GM12878 (cell line): ENCODE measurements around the gene CPLX1. TPM values are rescaled to one million over a fixed set of nuclear protein-coding genes. Genes with fewer than 3 reads are reported as not detected.
"Not testable (repeated sequence)": the region's sequence is repeated elsewhere in the genome, so short reads cannot be mapped to it uniquely, and the experiment has no call there.

Experiments
- ATAC-seq: fragments of 200-7000 bp; cut with Tn5 transposase; 3 replicates; pipeline ENCODE4 v1.9.1; 2020; ENCODE audit warnings: mild to moderate bottlenecking, moderate library complexity
- BruUV-seq: library from RNA; stranded (reverse); fragments of 400-500 nt; replicated peaks from 2 replicates; lab custom pipeline; 2021; lab: Mats Ljungman, UMichigan
- CTCF ChIA-PET: fragments of 300-600 bp; sonication (Branson Sonifier 250); formaldehyde crosslinking; extraction: SDS; loops from one replicate; lab custom pipeline; 2021; ENCODE audit warnings: inconsistent platforms; lab: Yijun Ruan, JAX
- POLR2A ChIA-PET: fragments of 350-600 bp; formaldehyde crosslinking; extraction: SDS; loops from one replicate; lab custom pipeline; 2021; ENCODE audit warnings: inconsistent platforms; lab: Charles Lee
- RAD21 ChIA-PET: fragments of 300-600 bp; sonication (Branson Sonifier 250); formaldehyde crosslinking; loops from one replicate; lab custom pipeline; 2023; ENCODE audit warnings: antibody characterized with exemption; ENCODE audit not compliant: unreplicated experiment; lab: Charles Lee
- SMC1A ChIA-PET: fragments of 300-600 bp; sonication (Branson Sonifier 250); formaldehyde crosslinking; loops from one replicate; lab custom pipeline; 2023; ENCODE audit not compliant: unreplicated experiment, uncharacterized antibody; lab: Charles Lee
- DNase-seq: peaks from one replicate; pipeline ENCODE4 v3.0.0-alpha.2; 2011; ENCODE audit warnings: low read depth, low spot score
- FAIRE-seq: peaks from 3 replicates; lab custom pipeline; 2011; peaks lifted over from hg19 to GRCh38; lab: Jason Lieb, UNC
- H2AFZ ChIP-seq: 2 replicates; pipeline ENCODE4 v1.6.0; 2011; ENCODE audit warnings: low read depth, low read length, control low read depth; ENCODE audit not compliant: control insufficient read depth
- H3K27ac ChIP-seq: 2 replicates; pipeline ENCODE4 v1.5.1; 2011; ENCODE audit warnings: control low read depth; ENCODE audit not compliant: control insufficient read depth, insufficient read depth
- H3K27me3 ChIP-seq, 2 experiments: replicated peaks in 1 of 2; 2 replicates each; pipeline versions ENCODE4 v1.6.0 to v1.6.1; 2011; ENCODE audit warnings: low read length in 1 of 2; ENCODE audit not compliant: control insufficient read depth in 2 of 2, insufficient read depth in 2 of 2
- H3K36me3 ChIP-seq, 2 experiments: 2 replicates each; pipeline ENCODE4 v1.5.1; 2011; ENCODE audit warnings: low read length in 1 of 2; ENCODE audit not compliant: control insufficient read depth in 2 of 2, insufficient read depth in 2 of 2
- H3K4me1 ChIP-seq: 2 replicates; pipeline ENCODE4 v1.6.1; 2011; ENCODE audit warnings: mild to moderate bottlenecking, low read length, moderate library complexity, mixed read lengths; ENCODE audit not compliant: control insufficient read depth, insufficient read depth
- H3K4me2 ChIP-seq: 2 replicates; pipeline ENCODE4 v1.6.0; 2011; ENCODE audit warnings: control low read depth; ENCODE audit not compliant: control insufficient read depth, insufficient read depth
- H3K4me3 ChIP-seq: fragments of 200-600 bp; sonication (generic); 2 replicates; pipeline ENCODE4 v1.5.1; 2016
- H3K79me2 ChIP-seq: 2 replicates; pipeline ENCODE4 v1.6.0; 2011; ENCODE audit warnings: low read length; ENCODE audit not compliant: control insufficient read depth, insufficient read depth
- H3K9ac ChIP-seq: 2 replicates; pipeline ENCODE4 v1.8.0; 2011; ENCODE audit warnings: low read length, control low read depth, mixed read lengths; ENCODE audit not compliant: control insufficient read depth, insufficient read depth
- H3K9me3 ChIP-seq: replicated peaks from 3 replicates; pipeline ENCODE4 v1.5.1; 2011; ENCODE audit warnings: mild to moderate bottlenecking, low read length; ENCODE audit not compliant: control insufficient read depth, insufficient read depth
- H4K20me1 ChIP-seq: 2 replicates; pipeline ENCODE4 v1.6.0; 2011; ENCODE audit not compliant: control insufficient read depth, insufficient read depth
- POLR2A ChIP-seq: IDR thresholded peaks from 2 replicates; pipeline ENCODE4 v1.6.1; 2011; ENCODE audit warnings: low read depth, mild to moderate bottlenecking, low read length
- POLR2AphosphoS5 ChIP-seq: IDR thresholded peaks from 2 replicates; pipeline ENCODE4 v1.6.1; 2011; ENCODE audit warnings: mild to moderate bottlenecking, low read length, inconsistent platforms
- SKIL ChIP-seq: fragments of 450-650 bp; IDR thresholded peaks from 2 replicates; pipeline ENCODE4 v1.6.1; 2017; ENCODE audit warnings: mild to moderate bottlenecking, low read depth, inconsistent platforms; ENCODE audit not compliant: poor library complexity, severe bottlenecking
- WGBS: methylation state at CpG from one replicate; pipeline ENCODE4 v1.1.6; 2016; ENCODE audit warnings: low lambda C conversion rate; ENCODE audit not compliant: insufficient replicate concordance, insufficient coverage; ENCODE audit errors: missing lambda C conversion rate; 5-methylcytosine and 5-hydroxymethylcytosine counted together
- in situ Hi-C: fragments of 300-500 bp; cut with MboI; formaldehyde crosslinking; loops from 9 replicates; pipeline ENCODE4 v1.14.3; 2018; ENCODE audit warnings: mixed read lengths
- intact Hi-C: fragments of 100-400 bp; cut with micrococcal nuclease; formaldehyde crosslinking; loops from one replicate; pipeline ENCODE4 v1.14.2; 2022; ENCODE audit not compliant: unreplicated experiment
- polyA plus RNA-seq, 11 experiments: library from polyadenylated mRNA; depleted of rRNA in 4 of 11; unstranded in 6 of 11; stranded (reverse) in 5 of 11; fragments of >200 nt; fragmentation: Nextera tagmentation in 4 of 11; fragmentation: Illumina TruSeq in 1 of 11; extraction: Ambion mirVana in 4 of 11; extraction: Trizol in 1 of 11; gene quantifications; 1 replicate in 1 of 11; 2 replicates in 10 of 11; pipeline versions ENCODE4 v1.2.1 to v1.2.3, GENCODE V29; 2011 to 2016; ENCODE audit warnings: inconsistent platforms in 2 of 11, missing spikeins in 2 of 11, low read depth in 1 of 11
- total RNA-seq, 4 experiments: library from RNA; depleted of rRNA in 3 of 4; stranded (reverse); fragments of >200 nt in 3 of 4; fragmentation: Illumina TruSeq in 1 of 4; extraction: Trizol in 1 of 4; gene quantifications; 2 replicates each; pipeline versions ENCODE4 v1.2.1 to v1.2.3, GENCODE V29; 2013 to 2021

CPLX1 gene
- total and polyA plus RNA-seq, 10 of the 15 experiments (the other 5 are each of a cell fraction or from before 2014, with no cell fraction given) = 0.04 to 1.2 (median 0.13) TPM; not detected in 5

- CTCF ChIA-PET = interaction anchor here (0.6 kb wide), 1 partner anchor 1444 kb away, joined by 4 read pairs; no protein-coding TSS in a partner anchor
- BruUV-seq = TSS peak; percentile 18
Measured at GRCh38 chr4:776743-777441, 49.0 kb downstream of the CPLX1 start.

GRCh38 chr4:775485-775884 lies 50.4 kb downstream of the CPLX1 start:
- RAD21 ChIA-PET, H3K4me2 ChIP-seq, BruUV-seq, H3K9ac ChIP-seq, ATAC-seq, H3K4me1 ChIP-seq, H3K27ac ChIP-seq, DNase-seq, H3K9me3 ChIP-seq, in situ Hi-C loops, H2AFZ ChIP-seq, H3K4me3 ChIP-seq, intact Hi-C loops, FAIRE-seq, POLR2A ChIA-PET, H4K20me1 ChIP-seq, H3K27me3 ChIP-seq: not testable (repeated sequence)
- H3K79me2 ChIP-seq = peaks cover 54% of the 10 kb centered on the region
- WGBS = 97% methylated on average over 2 of the region's 2 CpGs
- ChIA-PET SMC1A (interaction anchor here (1.1 kb wide), 1 partner anchor 18 kb away, joined by 3 read pairs; no protein-coding TSS in a partner anchor), CTCF (interaction anchor here (1.5 kb wide), 1 partner anchor 212 kb away, joined by 3 read pairs; no protein-coding TSS in a partner anchor)
- H3K36me3 ChIP-seq = peaks cover 5 to 47% of the 10 kb centered on the region in 2 experiments

More at GRCh38 chr4:776743-777441, 49.0 kb downstream of the CPLX1 start:
- TF ChIP-seq POLR2AphosphoS5 (0 out of 2 replicates have a peak, but pooled peaks have one; percentile 5), SKIL (no peak), POLR2A (peak; percentile 64; the same call in 1 of the 2 replicates)
- TF ChIP-seq, all 136 proteins: peak for 2
- H3K4me1 ChIP-seq = peaks cover 6% of the 10 kb centered on the region; the same call in 1 of the 2 replicates
- ChIA-PET SMC1A (interaction anchor here (1.0 kb wide), 1 partner anchor 20 kb away, joined by 3 read pairs; no protein-coding TSS in a partner anchor), POLR2A (interaction anchor here (0.6 kb wide), 1 partner anchor 702 kb away, joined by 3 read pairs; no protein-coding TSS in a partner anchor), RAD21 (no interaction called here)
- H3K27me3 ChIP-seq = no peaks in the 10 kb centered on the region
- H2AFZ ChIP-seq = no peak overlapping the region
- no peak overlapping the region for H3K9ac ChIP-seq
- intact Hi-C loops = no loop called here
- no peak overlapping the region for H3K4me2 ChIP-seq
- 91% methylated on average over 9 of the region's 9 CpGs for WGBS
- H3K4me3 ChIP-seq = no peak overlapping the region
- DNase-seq (no peak), ATAC-seq (no peak), FAIRE-seq (no peak)
- H3K9me3 ChIP-seq = no peaks in the 10 kb centered on the region; the same call in 2 of the 3 replicates
- no peaks in the 10 kb centered on the region for H4K20me1 ChIP-seq
- peaks cover 62% of the 10 kb centered on the region for H3K79me2 ChIP-seq
- H3K36me3 ChIP-seq = peaks cover 0 to 42% of the 10 kb centered on the region in 2 experiments; a peak in 3 of 4 replicates
- in situ Hi-C loops = no loop called here
- no peak overlapping the region for H3K27ac ChIP-seq

- H3K27ac ChIP-seq, H3K4me3 ChIP-seq, H3K4me2 ChIP-seq, ATAC-seq, H3K27me3 ChIP-seq, intact Hi-C loops, H4K20me1 ChIP-seq, DNase-seq, POLR2A ChIA-PET, H2AFZ ChIP-seq, FAIRE-seq, H3K4me1 ChIP-seq, H3K9me3 ChIP-seq, BruUV-seq, H3K9ac ChIP-seq, in situ Hi-C loops, SMC1A ChIA-PET: not testable (repeated sequence)
- CTCF ChIA-PET = interaction anchor here (0.7 to 1.5 kb wide), 2 partner anchors 213 to 262 kb away, joined by 3 to 5 read pairs; no protein-coding TSS in a partner anchor
- Histone ChIP-seq H3K36me3 (peaks cover 9 to 51% of the 10 kb centered on the region in 2 experiments), H3K79me2 (peaks cover 48% of the 10 kb centered on the region)
- WGBS = 98% methylated on average over 30 of the region's 30 CpGs
- RAD21 ChIA-PET = interaction anchor here (0.7 kb wide), 1 partner anchor 98 kb away, joined by 3 read pairs; no protein-coding TSS in a partner anchor
Measured at GRCh38 chr4:774419-775092, 51.4 kb downstream of the CPLX1 start.
